Measurements from ENCODE around the gene ZCWPW1.
A peak's percentile ranks its signal among the peaks of the same experiment; 100 is the strongest.

Gene ZCWPW1

GRCh38 chr7:100415448-100415847 is 13.1 kb downstream of the ZCWPW1 start:
- Mint-ChIP-seq H3K27ac (no peak overlapping the region), H3K4me3 (no peak overlapping the region), H3K36me3 (ENCODE audit: low read depth) (no peaks in the 10 kb centered on the region), H3K9me3 (no peaks in the 10 kb centered on the region), H3K27me3 (ENCODE audit: low read depth) (peaks cover 5% of the 10 kb centered on the region), H3K4me1 (ENCODE audit: low read depth) (peaks cover 8% of the 10 kb centered on the region)
- no peak for DNase-seq (ENCODE audit: low spot score)

- DNase-seq (ENCODE audit: low spot score) = no peak
- H3K36me3 Mint-ChIP-seq (ENCODE audit: low read depth) = no peaks in the 10 kb centered on the region
- peaks cover 8% of the 10 kb centered on the region for H3K4me1 Mint-ChIP-seq (ENCODE audit: low read depth)
- H3K27ac Mint-ChIP-seq = no peak overlapping the region
- H3K27me3 Mint-ChIP-seq (ENCODE audit: low read depth) = peaks cover 5% of the 10 kb centered on the region
- no peaks in the 10 kb centered on the region for H3K9me3 Mint-ChIP-seq
- H3K4me3 Mint-ChIP-seq = no peak overlapping the region
Measured at GRCh38 chr7:100413889-100414288, 14.6 kb downstream of the ZCWPW1 start.

GRCh38 chr7:100413346-100413745 is 15.2 kb downstream of the ZCWPW1 start:
- H3K4me1 Mint-ChIP-seq (ENCODE audit: low read depth) = peaks cover 8% of the 10 kb centered on the region
- H3K9me3 Mint-ChIP-seq = no peaks in the 10 kb centered on the region
- peaks cover 5% of the 10 kb centered on the region for H3K27me3 Mint-ChIP-seq (ENCODE audit: low read depth)
- no peak overlapping the region for H3K4me3 Mint-ChIP-seq
- no peak overlapping the region for H3K27ac Mint-ChIP-seq
- no peak for DNase-seq (ENCODE audit: low spot score)
- no peaks in the 10 kb centered on the region for H3K36me3 Mint-ChIP-seq (ENCODE audit: low read depth)

GRCh38 chr7:100411101-100411500 is 17.4 kb downstream of the ZCWPW1 start:
- Mint-ChIP-seq H3K27me3 (ENCODE audit: low read depth) (peaks cover 13% of the 10 kb centered on the region), H3K4me3 (no peak overlapping the region), H3K4me1 (ENCODE audit: low read depth) (peaks cover 8% of the 10 kb centered on the region), H3K27ac (no peak overlapping the region), H3K9me3 (no peaks in the 10 kb centered on the region), H3K36me3 (ENCODE audit: low read depth) (no peaks in the 10 kb centered on the region)
- no peak for DNase-seq (ENCODE audit: low spot score)

GRCh38 chr7:100407285-100408180 is 21.0 kb downstream of the ZCWPW1 start:
- no peak overlapping the region for H3K4me3 Mint-ChIP-seq
- no peaks in the 10 kb centered on the region for H3K9me3 Mint-ChIP-seq
- no peaks in the 10 kb centered on the region for H3K4me1 Mint-ChIP-seq (ENCODE audit: low read depth)
- no peaks in the 10 kb centered on the region for H3K36me3 Mint-ChIP-seq (ENCODE audit: low read depth)
- DNase-seq (ENCODE audit: low spot score) = peak; percentile 31
- H3K27me3 Mint-ChIP-seq (ENCODE audit: low read depth) = peaks cover 20% of the 10 kb centered on the region
- no peak overlapping the region for H3K27ac Mint-ChIP-seq

- Mint-ChIP-seq H3K9me3 (no peaks in the 10 kb centered on the region), H3K4me3 (no peak overlapping the region), H3K27ac (no peak overlapping the region), H3K4me1 (ENCODE audit: low read depth) (no peaks in the 10 kb centered on the region), H3K36me3 (ENCODE audit: low read depth) (no peaks in the 10 kb centered on the region), H3K27me3 (ENCODE audit: low read depth) (peaks cover 23% of the 10 kb centered on the region)
- no peak for DNase-seq (ENCODE audit: low spot score)
Measured at GRCh38 chr7:100406767-100407166, 21.7 kb downstream of the ZCWPW1 start.

GRCh38 chr7:100402241-100402640 is 26.3 kb downstream of the ZCWPW1 start:
- Mint-ChIP-seq H3K9me3 (no peaks in the 10 kb centered on the region), H3K4me3 (no peak overlapping the region), H3K27me3 (ENCODE audit: low read depth) (peaks cover 49% of the 10 kb centered on the region), H3K36me3 (ENCODE audit: low read depth) (no peaks in the 10 kb centered on the region), H3K4me1 (ENCODE audit: low read depth) (peaks cover 5% of the 10 kb centered on the region), H3K27ac (no peak overlapping the region)
- no peak for DNase-seq (ENCODE audit: low spot score)

GRCh38 chr7:100401811-100402210 is 26.7 kb downstream of the ZCWPW1 start:
- Mint-ChIP-seq H3K4me1 (ENCODE audit: low read depth) (peaks cover 9% of the 10 kb centered on the region), H3K4me3 (no peak overlapping the region), H3K27me3 (ENCODE audit: low read depth) (peaks cover 46% of the 10 kb centered on the region), H3K27ac (no peak overlapping the region), H3K9me3 (no peaks in the 10 kb centered on the region), H3K36me3 (ENCODE audit: low read depth) (no peaks in the 10 kb centered on the region)
- no peak for DNase-seq (ENCODE audit: low spot score)

GRCh38 chr7:100400656-100401055 is 27.8 kb downstream of the ZCWPW1 start:
- no peak overlapping the region for H3K27ac Mint-ChIP-seq

GRCh38 chr7:100400041-100400440 is 28.5 kb downstream of the ZCWPW1 start:
- H3K4me3 Mint-ChIP-seq = no peak overlapping the region
- H3K36me3 Mint-ChIP-seq (ENCODE audit: low read depth) = no peaks in the 10 kb centered on the region
- peaks cover 16% of the 10 kb centered on the region for H3K4me1 Mint-ChIP-seq (ENCODE audit: low read depth)
- no peak overlapping the region for H3K27ac Mint-ChIP-seq
- DNase-seq (ENCODE audit: low spot score) = no peak
- peaks cover 47% of the 10 kb centered on the region for H3K27me3 Mint-ChIP-seq (ENCODE audit: low read depth)
- no peaks in the 10 kb centered on the region for H3K9me3 Mint-ChIP-seq

More at GRCh38 chr7:100400656-100401055, 27.8 kb downstream of the ZCWPW1 start:
- H3K27me3 Mint-ChIP-seq (ENCODE audit: low read depth) = peaks cover 42% of the 10 kb centered on the region
- H3K4me1 Mint-ChIP-seq (ENCODE audit: low read depth) = peaks cover 14% of the 10 kb centered on the region
- no peak for DNase-seq (ENCODE audit: low spot score)
- H3K36me3 Mint-ChIP-seq (ENCODE audit: low read depth) = no peaks in the 10 kb centered on the region
- no peaks in the 10 kb centered on the region for H3K9me3 Mint-ChIP-seq
- H3K4me3 Mint-ChIP-seq = no peak overlapping the region

GRCh38 chr7:100398239-100398638 is 30.3 kb downstream of the ZCWPW1 start:
- H3K27me3 Mint-ChIP-seq (ENCODE audit: low read depth) = peaks cover 47% of the 10 kb centered on the region
- H3K4me1 Mint-ChIP-seq (ENCODE audit: low read depth) = peaks cover 16% of the 10 kb centered on the region
- H3K9me3 Mint-ChIP-seq = no peaks in the 10 kb centered on the region
- H3K4me3 Mint-ChIP-seq = no peak overlapping the region
- no peaks in the 10 kb centered on the region for H3K36me3 Mint-ChIP-seq (ENCODE audit: low read depth)
- H3K27ac Mint-ChIP-seq = peak overlapping the region; percentile 2
- no peak for DNase-seq (ENCODE audit: low spot score)

GRCh38 chr7:100397315-100398081 is 31.0 kb downstream of the ZCWPW1 start:
- Mint-ChIP-seq H3K4me1 (ENCODE audit: low read depth) (peaks cover 16% of the 10 kb centered on the region), H3K4me3 (peak overlapping the region; percentile 68), H3K36me3 (ENCODE audit: low read depth) (no peaks in the 10 kb centered on the region), H3K27ac (peak overlapping the region; percentile 88), H3K27me3 (ENCODE audit: low read depth) (peaks cover 47% of the 10 kb centered on the region), H3K9me3 (no peaks in the 10 kb centered on the region)
- DNase-seq (ENCODE audit: low spot score) = no peak

GRCh38 chr7:100396421-100396982 is 32.0 kb downstream of the ZCWPW1 start:
- Mint-ChIP-seq H3K27me3 (ENCODE audit: low read depth) (peaks cover 38% of the 10 kb centered on the region), H3K9me3 (no peaks in the 10 kb centered on the region), H3K27ac (peak overlapping the region; percentile 88), H3K4me1 (ENCODE audit: low read depth) (peaks cover 16% of the 10 kb centered on the region), H3K4me3 (peak overlapping the region; percentile 68), H3K36me3 (ENCODE audit: low read depth) (no peaks in the 10 kb centered on the region)
- DNase-seq (ENCODE audit: low spot score) = peak; percentile 74

GRCh38 chr7:100394077-100394476 is 34.4 kb downstream of the ZCWPW1 start:
- H3K27ac Mint-ChIP-seq = no peak overlapping the region
- peaks cover 35% of the 10 kb centered on the region for H3K27me3 Mint-ChIP-seq (ENCODE audit: low read depth)
- H3K9me3 Mint-ChIP-seq = no peaks in the 10 kb centered on the region

More at GRCh38 chr7:100394077-100394476, 34.4 kb downstream of the ZCWPW1 start:
- peaks cover 16% of the 10 kb centered on the region for H3K4me1 Mint-ChIP-seq (ENCODE audit: low read depth)
- H3K36me3 Mint-ChIP-seq (ENCODE audit: low read depth) = no peaks in the 10 kb centered on the region
- no peak overlapping the region for H3K4me3 Mint-ChIP-seq
- no peak for DNase-seq (ENCODE audit: low spot score)

Measured in T-helper 2 cell treated with Interferon-gamma antibody and Interleukin-4, amounts not matched to agents 5 μg/mL and 100 μg/mL, for 36 hours (primary cell).